Measurements from ENCODE around the gene ZMYND11. TPM values are rescaled to one million over a fixed set of nuclear protein-coding genes. Genes with fewer than 3 reads are reported as not detected.

ZMYND11 gene
- total and polyA plus RNA-seq, 2 of the 13 experiments (the other 11 are each of a cell fraction or from before 2014, with no cell fraction given) = 17.5 to 38.7 TPM

DNA sequence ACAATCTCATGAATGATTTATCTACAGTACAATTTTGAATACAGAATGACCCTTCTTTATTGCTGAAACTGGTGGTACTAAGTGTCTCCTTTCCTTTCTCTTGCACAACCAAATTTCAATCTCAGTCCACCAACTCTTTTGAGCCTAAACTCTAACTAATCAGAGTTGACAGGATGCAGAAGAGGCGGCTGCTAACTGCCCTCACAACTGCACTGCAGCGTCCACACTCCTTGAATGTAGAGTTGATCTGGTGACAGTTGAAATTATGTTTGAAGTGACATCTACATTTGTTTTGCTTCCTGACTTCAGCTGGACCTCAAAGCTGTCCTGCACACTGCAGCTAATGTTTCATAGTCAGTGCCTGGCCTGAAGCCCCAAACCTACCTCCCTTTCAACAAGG, 139.6 kb downstream of the ZMYND11 start:
- Histone ChIP-seq H3K27ac (ENCODE audit: extremely low read length, insufficient read depth, low read length) (no peak overlapping the region), H3K79me2 (ENCODE audit: insufficient read depth, low read length) (no peaks in the 10 kb centered on the region), H3K4me1 (ENCODE audit: insufficient read depth, low read length) (no peaks in the 10 kb centered on the region), H3K4me3 (replicated peaks in 1 of 3; ENCODE audit: insufficient read depth in 1 of 3, low read depth in 2 of 3, low read length in 3 of 3) (no peak overlapping the region), H3K9ac (ENCODE audit: insufficient read depth, low read depth, low read length) (no peak overlapping the region), H3K4me2 (ENCODE audit: low read depth, low read length) (no peak overlapping the region), H3K36me3 (replicated peaks in 1 of 2; ENCODE audit: control insufficient read depth in 1 of 2, insufficient read depth in 2 of 2, low read length in 2 of 2) (peaks cover 0 to 6% of the 10 kb centered on the region in 2 experiments; a peak in 2 of 5 replicates), H4K20me1 (ENCODE audit: insufficient read depth, low read length) (no peaks in the 10 kb centered on the region), H2AFZ (ENCODE audit: low read length) (no peak overlapping the region), H3K9me3 (ENCODE audit: low read length) (no peaks in the 10 kb centered on the region), H3K27me3 (ENCODE audit: control insufficient read depth in 1 of 2, insufficient read depth in 2 of 2, low read length in 2 of 2) (no peaks in the 10 kb centered on the region)
- ATAC-seq (no peak), DNase-seq (ENCODE audit: low spot score) (no peak), FAIRE-seq (no peak)
- BruUV-seq (replicated peaks) = no TSS peak
- no peak for TF ChIP-seq MED1 (CRISPR knock-in tag; IDR thresholded peaks at IDR 0.05)
- TF ChIP-seq, protein P1, sequence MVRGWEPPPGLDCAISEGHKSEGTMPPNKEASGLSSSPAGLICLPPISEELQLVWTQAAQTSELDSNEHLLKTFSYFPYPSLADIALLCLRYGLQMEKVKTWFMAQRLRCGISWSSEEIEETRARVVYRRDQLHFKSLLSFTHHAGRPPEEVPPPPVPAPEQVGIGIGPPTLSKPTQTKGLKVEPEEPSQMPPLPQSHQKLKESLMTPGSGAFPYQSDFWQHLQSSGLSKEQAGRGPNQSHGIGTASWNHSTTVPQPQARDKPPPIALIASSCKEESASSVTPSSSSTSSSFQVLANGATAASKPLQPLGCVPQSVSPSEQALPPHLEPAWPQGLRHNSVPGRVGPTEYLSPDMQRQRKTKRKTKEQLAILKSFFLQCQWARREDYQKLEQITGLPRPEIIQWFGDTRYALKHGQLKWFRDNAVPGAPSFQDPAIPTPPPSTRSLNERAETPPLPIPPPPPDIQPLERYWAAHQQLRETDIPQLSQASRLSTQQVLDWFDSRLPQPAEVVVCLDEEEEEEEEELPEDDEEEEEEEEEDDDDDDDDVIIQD (CRISPR knock-in tag; IDR thresholded peaks at IDR 0.05; ENCODE audit: low read depth) = no peak
- TF ChIP-seq ZNF784 (CRISPR knock-in tag; IDR thresholded peaks at IDR 0.05; ENCODE audit: borderline replicate concordance) = no peak
- 90% methylated on average over 2 of the region's 2 CpGs for WGBS (ENCODE audit: low lambda C conversion rate)
- in situ Hi-C loops (cut with HindIII; ENCODE audit: extremely low pct_ligation_motif_present, low pct_unique_long_range_greater_than_20kb) (no loop called here), intact Hi-C loops (cut with micrococcal nuclease; ENCODE audit: unreplicated experiment) (no loop called here)
- ChIA-PET CTCF (ENCODE audit: low intra/inter-chr PET ratio, low total read pairs) (no interaction called here), POLR2A (no interaction called here)

DNA sequence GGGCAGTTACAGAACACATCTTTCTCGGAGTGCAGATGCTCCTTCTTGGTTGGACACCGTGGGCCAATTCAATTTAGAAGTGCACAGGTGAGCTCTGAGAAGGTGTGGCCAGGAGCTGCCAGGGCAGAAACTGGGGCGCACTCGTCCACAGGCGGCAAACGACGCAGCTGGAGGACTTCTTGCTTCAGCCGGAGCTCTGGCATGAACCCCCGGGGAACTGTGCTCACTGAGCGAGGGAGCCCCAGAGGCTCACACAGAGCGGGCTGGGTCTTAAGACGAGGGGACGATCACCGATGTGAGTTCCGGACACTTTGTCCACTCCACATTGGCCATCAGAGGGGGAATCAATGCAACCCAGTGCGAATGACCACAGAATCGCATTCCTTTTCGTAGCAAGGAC, 140.4 kb downstream of the ZMYND11 start:
- Histone ChIP-seq H3K27ac (ENCODE audit: extremely low read length, insufficient read depth, low read length) (no peak overlapping the region), H3K27me3 (ENCODE audit: control insufficient read depth in 1 of 2, insufficient read depth in 2 of 2, low read length in 2 of 2) (no peaks in the 10 kb centered on the region), H4K20me1 (ENCODE audit: insufficient read depth, low read length) (no peaks in the 10 kb centered on the region), H3K4me2 (ENCODE audit: low read depth, low read length) (no peak overlapping the region), H3K79me2 (ENCODE audit: insufficient read depth, low read length) (no peaks in the 10 kb centered on the region), H3K4me1 (ENCODE audit: insufficient read depth, low read length) (no peaks in the 10 kb centered on the region), H3K9ac (ENCODE audit: insufficient read depth, low read depth, low read length) (no peak overlapping the region), H3K36me3 (replicated peaks in 1 of 2; ENCODE audit: control insufficient read depth in 1 of 2, insufficient read depth in 2 of 2, low read length in 2 of 2) (peaks cover 1 to 10% of the 10 kb centered on the region in 2 experiments; a peak in 2 of 5 replicates), H3K4me3 (replicated peaks in 1 of 3; ENCODE audit: insufficient read depth in 1 of 3, low read depth in 2 of 3, low read length in 3 of 3) (no peak overlapping the region), H3K9me3 (ENCODE audit: low read length) (no peaks in the 10 kb centered on the region), H2AFZ (ENCODE audit: low read length) (no peak overlapping the region)
- BruUV-seq (replicated peaks) = no TSS peak
- no peak for ATAC-seq
- ChIA-PET POLR2A (no interaction called here), CTCF (ENCODE audit: low intra/inter-chr PET ratio, low total read pairs) (no interaction called here)
- intact Hi-C loops (cut with micrococcal nuclease; ENCODE audit: unreplicated experiment) = no loop called here
- no peak for DNase-seq (ENCODE audit: low spot score)
- FAIRE-seq = no peak
- in situ Hi-C loops (cut with HindIII; ENCODE audit: extremely low pct_ligation_motif_present, low pct_unique_long_range_greater_than_20kb) = no loop called here
- WGBS (ENCODE audit: low lambda C conversion rate) = 96% methylated on average over 17 of the region's 18 CpGs
- TF ChIP-seq RFX1 (IDR thresholded peaks at IDR 0.05) (no peak), PRDM10 (CRISPR knock-in tag; IDR thresholded peaks at IDR 0.05; ENCODE audit: low read depth) (no peak), PAWR (CRISPR knock-in tag; IDR thresholded peaks at IDR 0.05; ENCODE audit: borderline replicate concordance) (no peak), ZNF280D (CRISPR knock-in tag; IDR thresholded peaks at IDR 0.05) (no peak), KDM2A (CRISPR knock-in tag; IDR thresholded peaks at IDR 0.05; ENCODE audit: borderline replicate concordance, low read depth) (no peak)

Data from HepG2 (cell line).